Measurements from ENCODE around the gene ORC2.
"Not testable (repeated sequence)": the region's sequence is repeated elsewhere in the genome, so short reads cannot be mapped to it uniquely, and the experiment has no call there.

Gene ORC2

DNA sequence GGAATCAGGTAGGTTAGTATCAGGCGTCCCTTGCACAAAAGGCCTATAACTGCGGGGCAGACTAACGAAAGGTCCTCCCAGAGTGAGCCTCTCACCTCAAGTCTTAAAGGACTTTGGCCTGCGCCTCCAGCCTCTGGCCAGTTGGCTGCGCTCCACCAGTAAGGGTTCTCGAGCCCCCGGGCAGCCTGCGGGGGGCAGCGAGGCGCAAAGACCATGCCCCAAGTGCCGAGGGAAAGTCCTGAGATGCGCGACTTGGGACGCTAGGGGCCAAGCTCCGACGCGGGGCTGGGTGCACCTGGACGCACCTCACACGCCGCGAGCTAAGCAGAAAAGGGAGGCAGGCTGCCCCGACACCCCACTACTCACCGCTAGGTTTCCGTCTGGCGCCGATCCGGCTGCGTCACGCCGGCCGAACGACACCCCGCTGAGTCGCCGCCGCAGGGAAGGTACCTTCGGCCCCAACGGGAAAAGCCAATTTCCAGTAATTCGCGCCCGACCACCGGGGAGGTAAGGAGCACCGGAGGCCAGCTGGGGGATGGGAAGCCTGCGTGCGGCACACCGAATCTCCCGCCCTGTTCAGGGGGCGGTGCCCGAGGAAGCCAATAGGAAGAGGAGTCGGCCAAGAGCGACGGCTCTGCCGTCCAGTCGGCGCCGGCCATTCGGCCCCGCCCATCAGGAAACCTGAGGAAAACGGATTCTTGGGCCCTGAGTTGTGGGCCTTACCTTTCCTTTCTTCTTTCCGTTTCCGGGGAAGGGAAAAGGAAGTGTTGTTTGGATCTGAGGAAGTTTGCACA lies at the start of gene ORC2:
ORC2 (minus strand) TSS at position 537 of the 794 bp plus-strand sequence. CDS start 5,537 bp downstream, outside the sequence.
- peak; percentile 97 for DNase-seq
- in situ Hi-C loops (cut with MboI; ENCODE audit: low pct_unique_long_range_greater_than_20kb, low sequenced_read_pairs): no loop called here

DNA sequence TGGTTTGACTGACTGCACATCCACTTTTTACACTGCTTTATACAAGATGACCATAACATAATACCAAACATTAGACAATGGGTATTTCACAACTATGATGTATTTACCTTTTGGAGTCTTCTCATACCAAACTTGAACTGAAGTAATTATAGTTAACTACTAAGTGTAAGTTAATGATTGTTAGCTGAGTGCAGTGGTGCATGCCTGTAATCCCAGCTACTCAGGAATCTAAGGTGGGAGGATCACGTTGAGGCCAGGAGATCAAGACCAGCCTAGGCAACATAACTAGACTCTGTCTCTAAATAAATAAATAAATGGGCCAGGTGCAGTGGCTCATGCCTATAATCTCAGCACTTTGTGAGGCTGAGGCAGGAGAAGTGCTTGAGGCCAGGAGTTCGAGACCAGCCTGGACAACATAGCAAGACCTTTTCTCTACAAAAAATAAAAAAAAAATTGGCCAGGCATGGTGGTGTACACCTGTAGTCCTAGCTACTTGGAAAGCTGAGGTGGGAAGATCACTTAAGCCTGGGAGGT lies 44.9 kb upstream of the ORC2 start:
- DNase-seq: no peak
- in situ Hi-C loops (cut with MboI; ENCODE audit: low pct_unique_long_range_greater_than_20kb, low sequenced_read_pairs): no loop called here

DNA sequence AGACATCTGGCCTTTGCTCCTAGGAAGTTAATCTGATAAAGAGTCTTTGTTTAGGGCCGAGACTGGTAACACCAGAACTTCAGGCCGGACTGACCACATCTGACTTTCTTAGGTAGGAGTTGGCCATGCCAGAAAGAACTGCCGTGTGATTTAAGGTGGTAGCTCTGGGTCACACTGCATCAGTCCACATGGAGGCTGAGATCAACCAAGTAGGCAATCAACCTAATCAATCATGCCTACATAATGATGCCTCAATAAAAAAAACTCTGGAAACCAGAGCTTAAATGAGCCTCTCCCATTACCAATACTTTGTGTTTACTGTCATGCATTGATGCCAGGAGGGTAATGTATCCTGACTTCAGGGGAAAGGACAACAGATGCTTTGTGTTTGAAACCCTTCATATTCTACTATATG lies 44.1 kb upstream of the ORC2 start:
- in situ Hi-C loops (cut with MboI; ENCODE audit: low pct_unique_long_range_greater_than_20kb, low sequenced_read_pairs): no loop called here
- no peak for DNase-seq

DNA sequence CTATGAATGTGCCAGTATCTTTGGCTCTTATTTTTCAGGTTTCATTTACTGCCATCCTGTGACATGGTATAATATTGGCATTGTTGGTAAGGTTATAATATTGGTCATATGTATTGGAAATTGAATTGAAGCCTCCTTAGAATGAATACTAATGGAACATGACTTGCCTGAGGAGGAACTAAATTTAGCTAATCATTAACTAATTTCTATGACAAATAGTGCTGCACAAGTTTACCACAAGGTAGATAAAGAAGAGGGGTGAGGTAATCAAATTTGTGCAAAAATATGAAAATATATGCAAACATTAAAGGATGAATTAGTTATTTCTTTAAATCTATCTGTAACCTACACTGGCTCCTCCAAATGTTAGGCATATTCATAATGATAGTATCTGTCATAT lies 43.2 kb upstream of the ORC2 start:
- DNase-seq: no peak
- in situ Hi-C loops (cut with MboI; ENCODE audit: low pct_unique_long_range_greater_than_20kb, low sequenced_read_pairs): no loop called here

DNA sequence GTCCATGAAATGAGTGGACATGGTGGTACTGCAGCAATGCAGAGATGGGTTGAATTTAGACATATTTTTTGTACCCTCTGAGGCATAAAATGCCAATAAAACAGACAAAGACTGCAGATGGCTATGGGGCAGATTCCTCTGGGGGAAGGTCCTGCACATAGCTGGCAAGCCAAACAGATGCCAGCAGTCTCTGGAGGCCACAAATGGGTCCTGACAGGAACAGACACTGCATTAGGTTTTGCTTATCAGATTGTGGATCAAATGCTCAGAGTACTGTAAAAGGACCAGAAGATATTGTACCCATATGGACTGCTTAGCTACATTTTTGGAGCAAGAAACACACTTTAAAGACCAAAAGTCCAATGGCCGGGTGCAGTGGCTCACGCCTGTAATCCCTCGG lies 40.9 kb upstream of the ORC2 start:
- DNase-seq: no peak
- in situ Hi-C loops (cut with MboI; ENCODE audit: low pct_unique_long_range_greater_than_20kb, low sequenced_read_pairs): no loop called here

DNA sequence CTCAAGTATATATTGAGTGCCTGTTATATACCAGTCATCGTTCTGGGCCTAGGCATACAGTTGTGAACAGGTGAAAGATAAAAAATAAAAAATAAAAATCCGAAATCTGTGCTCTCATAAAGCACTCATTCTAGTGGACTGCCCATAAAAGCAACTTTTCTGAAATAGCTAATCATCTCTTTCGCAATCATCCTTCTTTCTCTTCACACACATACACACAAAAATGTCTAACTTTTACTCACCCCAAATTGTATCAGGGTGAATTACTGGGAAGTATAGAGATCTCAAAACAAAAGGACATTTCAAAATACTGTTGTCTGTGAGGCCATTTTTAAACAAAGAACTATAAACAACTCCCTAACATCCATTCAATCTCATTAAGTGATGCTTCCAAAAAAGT lies 29.6 kb upstream of the ORC2 start:
- in situ Hi-C loops (cut with MboI; ENCODE audit: low pct_unique_long_range_greater_than_20kb, low sequenced_read_pairs): no loop called here
- DNase-seq: no peak

DNA sequence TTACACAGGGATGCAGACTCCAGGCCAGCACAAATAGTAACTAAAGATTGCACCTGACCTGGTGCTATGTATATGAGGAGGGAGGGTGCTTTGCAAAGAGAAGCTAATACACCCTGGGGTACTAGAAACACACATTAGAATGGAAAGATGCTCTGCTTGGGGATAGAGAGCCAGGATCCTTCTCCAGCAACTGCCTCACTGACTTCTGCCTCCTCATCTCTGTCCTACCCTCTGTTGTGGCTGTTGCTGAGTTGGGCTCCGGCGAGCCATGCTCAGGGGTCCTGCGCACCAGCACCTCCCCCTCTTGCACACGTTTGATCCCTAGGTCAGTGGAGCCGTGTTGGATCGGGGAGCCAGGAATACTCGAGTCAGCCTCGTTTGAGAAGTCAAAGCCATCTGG lies 23.7 kb upstream of the ORC2 start:
- in situ Hi-C loops (cut with MboI; ENCODE audit: low pct_unique_long_range_greater_than_20kb, low sequenced_read_pairs): no loop called here

DNA sequence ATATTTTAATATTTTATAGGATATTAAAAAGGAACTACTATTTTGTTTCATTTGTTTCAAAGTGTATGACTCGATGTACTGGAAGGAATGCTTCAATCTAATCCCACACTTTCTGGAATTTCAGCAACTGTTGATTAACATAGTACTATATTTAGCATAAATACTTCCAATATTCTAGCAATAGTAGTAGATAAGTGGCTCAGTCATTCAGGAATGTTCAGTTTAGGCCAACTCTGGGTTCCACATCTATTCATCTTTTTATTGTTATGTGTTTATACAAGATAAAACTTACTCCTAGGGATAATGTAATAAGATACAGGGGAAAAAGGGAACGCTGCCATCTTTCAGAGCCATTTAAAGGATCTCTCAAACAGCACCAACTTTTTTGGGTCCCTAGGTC lies 22.3 kb upstream of the ORC2 start:
- no peak for DNase-seq
- in situ Hi-C loops (cut with MboI; ENCODE audit: low pct_unique_long_range_greater_than_20kb, low sequenced_read_pairs): no loop called here

More for the DNA sequence above, 23.7 kb upstream of the ORC2 start:
- DNase-seq: no peak

DNA sequence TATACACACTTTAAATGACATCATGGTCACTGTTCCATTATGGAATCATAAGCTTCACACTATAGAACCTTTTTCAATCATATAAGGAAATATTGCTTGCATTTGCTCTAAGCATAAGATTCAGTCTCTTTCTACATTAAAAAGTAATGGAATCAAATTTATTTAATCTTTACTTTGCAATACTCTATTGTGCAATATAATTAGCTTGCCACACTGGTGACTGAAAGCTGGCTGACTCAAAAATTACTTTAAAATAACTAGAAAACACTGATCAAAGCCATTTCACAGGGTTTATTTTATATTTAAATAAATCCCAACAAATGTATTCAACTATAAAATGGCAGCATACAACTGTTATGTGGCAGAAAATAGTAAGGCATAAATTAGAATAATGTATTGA lies 13.2 kb upstream of the ORC2 start:
- in situ Hi-C loops (cut with MboI; ENCODE audit: low pct_unique_long_range_greater_than_20kb, low sequenced_read_pairs): no loop called here
- DNase-seq: no peak

DNA sequence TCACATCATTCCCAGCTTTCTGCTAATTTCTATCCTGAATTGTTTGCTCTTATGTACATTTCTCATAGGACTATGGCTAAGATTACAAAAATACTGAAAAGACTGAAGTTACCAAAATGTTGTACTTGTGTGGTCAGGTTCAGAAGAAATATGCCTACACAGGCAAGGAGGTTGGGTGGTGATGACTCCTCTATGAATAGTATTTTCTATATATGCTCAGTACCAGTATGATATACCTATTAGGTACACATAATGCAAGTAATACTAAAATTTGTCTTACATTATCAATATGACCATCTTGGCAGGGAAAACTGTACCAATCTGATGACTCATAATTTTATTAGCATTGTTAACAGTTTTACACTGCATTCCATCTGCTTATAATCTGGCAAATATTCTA lies 12.2 kb upstream of the ORC2 start:
- no peak for DNase-seq
- in situ Hi-C loops (cut with MboI; ENCODE audit: low pct_unique_long_range_greater_than_20kb, low sequenced_read_pairs): no loop called here

DNA sequence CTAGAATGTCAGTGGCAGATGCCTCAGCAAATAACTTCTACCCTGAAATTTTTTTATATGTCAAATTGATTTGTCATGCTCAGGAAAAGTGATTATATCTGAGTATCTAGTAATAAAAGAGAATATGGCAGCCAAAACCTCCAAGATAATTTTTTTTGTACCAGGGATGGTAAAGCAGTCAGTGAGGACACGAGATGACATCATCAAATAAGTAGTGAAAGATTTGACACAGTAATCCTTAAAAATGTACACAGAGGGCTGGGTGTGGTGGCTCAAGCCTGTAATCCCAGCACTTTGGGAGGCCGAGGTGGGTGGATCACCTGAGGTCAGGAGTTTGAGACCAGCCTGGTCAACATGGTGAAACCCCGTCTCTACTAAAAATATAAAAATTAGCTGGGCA lies 6.6 kb upstream of the ORC2 start:
- DNase-seq; in situ Hi-C loops (cut with MboI; ENCODE audit: low pct_unique_long_range_greater_than_20kb, low sequenced_read_pairs): not testable (repeated sequence)

DNA sequence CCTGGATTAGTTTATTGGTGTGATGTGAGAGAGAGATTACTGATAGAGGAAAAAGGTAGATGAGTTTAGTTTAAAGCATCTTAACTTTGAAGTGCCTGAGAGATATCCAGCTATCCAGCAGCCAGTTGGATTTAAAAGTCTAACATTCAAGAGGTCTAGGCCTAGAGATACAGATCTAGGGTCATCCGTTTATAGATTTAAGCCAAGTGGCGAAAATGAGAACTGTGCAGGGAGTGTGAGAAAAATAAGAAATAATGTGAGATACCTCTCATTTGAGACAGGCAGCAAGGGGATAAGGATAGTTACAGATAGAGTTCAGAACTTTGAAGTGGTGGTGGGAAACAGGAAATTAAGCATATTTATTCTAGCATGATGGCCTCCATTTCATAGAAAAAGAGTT lies 5.3 kb upstream of the ORC2 start:
- DNase-seq: peak; percentile 16
- in situ Hi-C loops (cut with MboI; ENCODE audit: low pct_unique_long_range_greater_than_20kb, low sequenced_read_pairs): no loop called here

DNA sequence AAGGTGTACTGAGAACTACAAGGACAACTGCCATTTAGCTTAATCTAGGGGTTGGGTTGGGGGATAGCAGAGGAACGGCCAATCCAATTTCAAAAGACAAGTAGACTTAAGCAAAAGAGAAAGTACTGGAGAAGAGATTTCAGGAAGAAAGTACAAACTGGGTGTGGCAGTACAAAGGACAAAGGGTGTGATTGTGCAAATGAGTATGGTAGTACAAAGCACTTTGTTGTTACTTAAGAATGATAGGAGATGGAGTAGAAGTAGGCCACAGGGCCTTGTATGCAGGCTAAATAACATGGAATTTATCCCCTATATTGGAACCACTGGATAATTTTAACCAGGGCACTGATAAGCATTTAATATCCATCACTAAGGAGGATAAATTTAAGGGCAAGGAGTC lies 4.7 kb upstream of the ORC2 start:
- no peak for DNase-seq
- in situ Hi-C loops (cut with MboI; ENCODE audit: low pct_unique_long_range_greater_than_20kb, low sequenced_read_pairs): no loop called here

DNA sequence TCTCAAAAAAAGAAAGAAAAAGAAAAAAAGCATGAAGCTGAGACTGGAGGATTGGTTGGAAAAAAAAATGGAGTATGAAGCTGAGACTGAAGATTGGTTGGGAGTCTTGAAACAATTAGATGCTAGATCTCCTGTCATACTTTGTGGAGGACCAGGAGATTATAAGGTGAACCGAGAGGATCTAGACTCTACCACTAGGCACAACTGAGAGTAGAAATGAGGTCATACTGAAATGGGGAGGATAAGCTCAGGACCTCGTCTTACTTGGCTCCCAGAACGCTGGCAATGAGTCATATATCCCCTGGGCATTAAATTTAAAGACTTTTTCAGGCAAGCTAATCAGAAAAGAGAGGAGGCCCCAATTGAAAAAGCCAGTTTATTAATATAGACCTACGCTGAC lies 3.3 kb upstream of the ORC2 start:
- no peak for DNase-seq

DNA sequence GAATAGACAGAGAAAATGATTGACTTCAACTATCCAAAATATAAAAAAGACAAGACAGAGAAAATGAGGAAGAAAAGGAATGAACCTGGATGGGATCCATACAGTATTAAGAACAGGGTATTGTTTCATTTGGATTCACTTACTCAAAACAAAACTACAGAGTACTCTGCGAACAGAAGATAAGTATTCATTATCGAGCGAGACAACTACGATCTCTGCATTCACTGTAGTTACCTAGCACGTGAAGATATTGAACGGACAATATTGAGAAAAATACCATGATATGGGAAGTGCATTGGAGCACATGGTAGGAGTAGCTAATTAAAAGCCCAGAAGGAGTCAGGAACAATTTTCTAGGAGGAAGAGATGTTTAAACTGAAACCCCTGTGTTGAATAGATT lies 1.0 kb upstream of the ORC2 start:
- in situ Hi-C loops (cut with MboI; ENCODE audit: low pct_unique_long_range_greater_than_20kb, low sequenced_read_pairs): no loop called here
- DNase-seq: peak; percentile 34

More for the DNA sequence above, 3.3 kb upstream of the ORC2 start:
- in situ Hi-C loops (cut with MboI; ENCODE audit: low pct_unique_long_range_greater_than_20kb, low sequenced_read_pairs): no loop called here

DNA sequence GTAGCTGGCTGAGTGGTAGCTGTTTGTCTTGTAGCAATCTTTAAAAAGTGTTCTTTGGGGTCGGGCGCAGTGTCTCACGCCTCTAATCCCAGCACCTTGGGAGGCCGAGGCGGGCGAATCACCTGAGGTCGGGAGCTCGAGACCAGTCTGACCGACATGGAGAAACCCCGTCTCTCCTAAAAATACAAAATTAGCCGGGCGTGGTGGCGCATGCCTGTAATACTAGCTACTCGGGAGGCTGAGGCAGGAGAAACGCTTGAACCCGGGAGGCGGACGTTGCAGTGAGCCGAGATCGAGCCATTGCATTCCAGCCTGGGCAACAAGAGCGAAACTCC lies 425 bp upstream of the ORC2 start:
- in situ Hi-C loops (cut with MboI; ENCODE audit: low pct_unique_long_range_greater_than_20kb, low sequenced_read_pairs); DNase-seq: not testable (repeated sequence)

DNA sequence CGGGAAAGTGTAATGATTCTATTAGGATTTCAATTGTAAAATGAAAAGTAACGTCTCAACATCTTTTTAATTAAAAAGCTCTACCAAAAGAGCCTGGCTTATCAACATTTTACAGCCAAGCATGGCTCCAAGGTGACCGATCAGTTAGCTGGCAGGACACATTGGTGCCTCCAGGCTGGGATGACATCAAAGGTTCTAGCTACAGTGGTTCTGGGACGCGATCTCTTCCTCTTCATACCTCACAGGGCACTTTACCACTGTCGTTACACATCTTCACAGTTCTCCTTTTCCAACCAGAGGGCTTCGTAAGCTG lies 693 bp downstream of the ORC2 start:
- in situ Hi-C loops (cut with MboI; ENCODE audit: low pct_unique_long_range_greater_than_20kb, low sequenced_read_pairs): no loop called here
- DNase-seq: no peak

DNA sequence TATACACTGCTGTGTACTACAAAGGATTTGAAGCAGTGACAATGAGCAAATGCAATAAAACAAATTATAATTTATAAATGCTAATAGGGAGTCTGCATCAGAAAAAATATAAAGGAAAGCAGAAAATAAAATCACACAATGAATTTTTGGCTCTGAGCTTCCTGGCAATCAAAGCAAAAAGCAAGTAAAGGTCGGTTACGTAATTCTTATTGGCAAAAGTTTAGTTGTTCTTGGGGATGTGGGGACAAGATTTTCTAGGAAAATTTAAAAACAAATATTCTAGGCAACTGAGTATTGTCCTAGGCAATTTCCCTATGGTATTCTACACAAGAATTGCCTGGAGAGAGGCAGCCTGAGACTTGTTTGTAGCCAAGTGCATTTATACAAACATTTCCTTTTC lies 1.8 kb downstream of the ORC2 start:
- in situ Hi-C loops (cut with MboI; ENCODE audit: low pct_unique_long_range_greater_than_20kb, low sequenced_read_pairs): no loop called here
- no peak for DNase-seq

DNA sequence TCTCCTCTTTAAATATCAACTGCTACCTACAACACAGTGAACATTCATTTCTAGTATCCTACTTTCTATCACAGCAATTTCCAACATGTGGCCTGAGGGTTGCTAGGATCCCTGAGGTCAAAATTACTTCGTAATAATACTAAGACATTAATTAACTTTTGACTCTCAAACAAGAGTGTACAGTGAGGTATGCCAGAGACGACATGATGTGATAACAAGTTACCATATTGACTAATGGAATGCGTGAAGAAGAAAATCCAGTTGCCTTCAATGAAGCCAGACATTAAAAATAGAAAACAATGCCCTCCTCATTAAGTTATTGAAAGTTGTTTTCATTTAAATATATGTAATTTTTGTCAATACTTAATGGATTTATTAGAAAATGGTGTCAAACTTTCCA lies 13.1 kb downstream of the ORC2 start:
- no peak for DNase-seq
- in situ Hi-C loops (cut with MboI; ENCODE audit: low pct_unique_long_range_greater_than_20kb, low sequenced_read_pairs): no loop called here

DNA sequence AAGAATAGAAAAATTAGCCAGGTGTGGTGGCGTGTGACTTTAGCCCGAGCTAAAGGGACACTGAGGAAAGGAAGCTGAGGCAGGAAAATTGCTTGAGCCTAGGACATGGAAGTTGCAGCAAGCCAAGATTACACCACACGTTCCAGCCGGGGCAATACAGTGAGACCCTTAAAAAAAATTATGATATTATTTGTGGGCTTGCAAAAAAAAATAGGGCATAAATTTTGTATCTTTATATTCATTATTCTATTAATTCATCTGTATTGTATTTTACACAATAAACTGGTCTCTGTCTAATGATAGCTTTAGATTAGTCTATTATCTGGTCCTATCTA lies 18.1 kb downstream of the ORC2 start:
- in situ Hi-C loops (cut with MboI; ENCODE audit: low pct_unique_long_range_greater_than_20kb, low sequenced_read_pairs): no loop called here
- no peak for DNase-seq
